A549 treated with CpdA at 1 μM for 4 hours (cell line): ENCODE measurements around the gene FHL5. TPM values are rescaled to one million over a fixed set of nuclear protein-coding genes. Genes with fewer than 3 reads are reported as not detected.

Source experiments
- total RNA-seq: library from RNA; stranded (reverse); fragments of 200-300 nt; extraction: Qiagen RNA extraction; gene quantifications from 5 replicates; pipeline ENCODE4 v1.2.3, GENCODE V29; 2022; ENCODE audit warnings: low read depth

The FHL5 gene
- not detected in 5 replicates for total RNA-seq

GRCh38 chr6:96562886-96563285 lies at the start of gene FHL5:
TSS of gene FHL5 (plus strand) at chr6:96563128. CDS start at chr6:96603614, 40,486 bp downstream.

GRCh38 chr6:96521644-96522464 lies 41.1 kb upstream of the FHL5 start, which contains the start of gene UFL1:
TSS of gene UFL1 (plus strand) at chr6:96521806. CDS start at chr6:96521874, 68 bp downstream.

Other genes with a start within 250 kb of the FHL5 start
- 6.7 to 12.3 TPM (median 8.5 TPM) in 5 replicates for gene UFL1, start 41.3 kb upstream of the FHL5 start, total RNA-seq